Measurements from ENCODE around the gene CDC42SE2.

GRCh38 chr5:131405674-131406073 lies 141.8 kb downstream of the CDC42SE2 start:
- TF ChIP-seq CTCF (IDR thresholded peaks at IDR 0.05) (no peak), POLR2A (IDR thresholded peaks at IDR 0.05) (no peak)

Measured in adrenal gland (tissue), 5 donors.